NCI-H526 treated with DMSO at 0.1 percent for 48 hours (cell line): ENCODE measurements around the gene RAB5B.
A peak's percentile ranks its signal among the peaks of the same experiment; 100 is the strongest.
"Not testable (repeated sequence)": the region's sequence is repeated elsewhere in the genome, so short reads cannot be mapped to it uniquely, and the experiment has no call there.

ENCODE experiments used
- DNase-seq: peaks from one replicate; lab custom pipeline; 2025; lab: John Stamatoyannopoulos, UW

Gene RAB5B

DNA sequence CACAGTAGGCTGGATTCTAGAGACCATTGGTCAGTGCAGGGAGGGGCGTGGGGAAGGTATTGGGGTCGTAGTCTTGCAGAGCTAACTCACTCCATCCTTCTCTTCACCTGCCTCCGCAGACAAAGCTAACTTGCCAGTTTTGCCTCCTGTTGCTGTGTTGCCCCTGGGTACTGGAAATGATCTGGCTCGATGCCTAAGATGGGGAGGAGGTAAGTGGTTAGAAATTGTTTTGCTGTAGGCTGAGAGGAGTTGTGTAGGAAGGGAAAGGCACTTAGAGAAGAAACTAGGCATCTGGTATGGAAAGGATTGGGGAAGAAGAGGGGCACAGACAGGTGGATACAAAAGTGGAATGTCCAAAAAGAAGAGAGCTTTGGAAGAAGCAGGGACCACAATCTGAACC lies 31.8 kb upstream of the RAB5B start:
- no peak for DNase-seq

DNA sequence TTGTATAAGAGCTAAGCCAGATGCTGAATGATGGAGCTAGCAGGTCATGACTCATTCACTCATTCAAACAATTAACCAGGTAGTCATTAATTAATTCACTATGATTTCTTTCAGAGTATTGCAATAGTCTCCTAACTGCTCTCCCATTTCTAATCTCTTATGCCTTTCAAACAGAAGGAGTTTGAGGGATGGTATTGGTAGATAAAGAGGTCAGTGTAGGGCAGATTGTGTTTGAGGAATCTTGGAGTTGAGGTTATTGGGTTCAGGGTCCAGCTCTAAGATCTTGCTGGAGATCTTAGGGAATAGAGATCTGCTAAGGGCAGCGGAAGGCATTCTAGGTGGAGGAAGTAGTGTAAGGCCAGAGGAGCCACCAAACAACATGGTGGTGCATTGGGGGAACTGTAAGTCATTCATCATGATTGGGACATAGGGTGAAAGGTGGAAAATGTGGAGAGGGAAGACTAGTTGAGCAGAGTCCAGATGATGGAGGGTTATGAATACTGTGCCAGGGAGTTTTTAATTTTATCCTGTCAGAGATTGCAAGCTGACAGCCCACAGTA lies 31.2 kb upstream of the RAB5B start:
- no peak for DNase-seq

DNA sequence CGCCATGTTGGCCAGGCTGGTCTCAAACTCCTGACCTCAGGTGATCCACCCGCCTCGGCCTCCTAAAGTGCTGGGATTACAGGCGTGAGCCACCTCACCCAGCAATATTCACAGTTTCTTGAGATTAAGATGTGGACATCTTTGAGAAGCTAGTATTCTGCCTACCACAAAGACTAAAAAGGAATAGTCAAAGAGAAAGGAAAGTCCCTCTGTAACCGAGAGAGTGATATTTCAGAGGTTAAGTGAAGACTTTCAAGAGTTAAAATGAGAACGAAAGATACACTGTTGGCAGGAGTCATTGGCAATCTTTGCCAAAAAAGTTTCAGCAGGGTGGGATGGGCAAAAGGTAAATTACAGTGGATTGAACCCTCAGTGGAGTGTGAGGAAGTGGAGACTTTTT lies 27.3 kb upstream of the RAB5B start:
- no peak for DNase-seq

DNA sequence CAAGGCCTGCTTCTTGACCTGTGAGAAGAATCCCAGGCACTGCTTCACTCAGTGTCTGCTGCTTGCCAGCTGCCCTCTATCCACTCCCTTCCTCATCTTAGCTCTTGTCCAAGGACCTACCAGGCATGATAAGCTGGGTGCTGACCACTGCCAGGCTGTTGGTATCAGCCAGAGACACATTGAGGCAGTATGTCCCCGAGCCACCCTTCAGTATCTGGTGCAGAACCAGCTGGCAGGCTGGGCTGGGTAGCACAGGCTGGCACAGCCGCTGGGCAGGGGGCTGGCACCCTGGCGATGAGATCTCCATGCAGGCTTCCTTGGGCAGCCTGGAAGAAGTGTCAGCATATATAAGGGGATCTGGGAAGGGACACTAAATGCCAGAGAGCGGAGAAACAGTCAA lies 18.5 kb upstream of the RAB5B start:
- no peak for DNase-seq

DNA sequence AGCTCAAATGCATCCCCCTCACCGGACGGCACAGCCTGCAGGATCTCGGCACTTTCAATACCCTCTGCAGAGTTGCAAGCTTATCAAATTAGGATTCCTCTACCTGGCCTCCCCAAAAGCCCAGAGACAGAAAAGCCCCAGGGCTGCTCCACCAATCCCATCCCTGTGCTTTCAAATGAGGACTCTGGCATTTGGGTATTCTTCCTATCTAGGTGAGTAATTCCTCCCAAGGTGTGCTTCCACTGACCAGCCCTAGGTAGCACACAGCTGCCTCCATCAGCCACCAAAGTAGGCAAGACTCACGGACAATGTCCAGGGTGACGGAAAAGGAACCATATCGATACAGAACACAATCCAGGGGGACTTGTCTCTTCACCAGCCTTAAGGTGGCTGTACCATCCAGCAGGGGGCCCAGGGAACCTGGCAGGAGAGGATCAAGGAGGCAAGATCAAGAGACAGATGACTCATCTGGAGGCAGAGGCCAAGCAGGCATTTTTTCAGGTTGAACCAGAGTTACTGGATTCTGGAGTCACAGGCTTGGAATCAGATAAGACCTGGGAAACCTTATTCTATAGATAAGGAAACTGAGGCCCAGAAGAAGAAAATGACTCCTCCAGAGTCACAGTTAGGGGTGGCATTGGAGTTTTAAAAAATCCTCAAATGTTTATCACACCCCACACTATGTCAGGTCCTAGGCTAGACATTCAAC lies 17.9 kb upstream of the RAB5B start:
- no peak for DNase-seq

DNA sequence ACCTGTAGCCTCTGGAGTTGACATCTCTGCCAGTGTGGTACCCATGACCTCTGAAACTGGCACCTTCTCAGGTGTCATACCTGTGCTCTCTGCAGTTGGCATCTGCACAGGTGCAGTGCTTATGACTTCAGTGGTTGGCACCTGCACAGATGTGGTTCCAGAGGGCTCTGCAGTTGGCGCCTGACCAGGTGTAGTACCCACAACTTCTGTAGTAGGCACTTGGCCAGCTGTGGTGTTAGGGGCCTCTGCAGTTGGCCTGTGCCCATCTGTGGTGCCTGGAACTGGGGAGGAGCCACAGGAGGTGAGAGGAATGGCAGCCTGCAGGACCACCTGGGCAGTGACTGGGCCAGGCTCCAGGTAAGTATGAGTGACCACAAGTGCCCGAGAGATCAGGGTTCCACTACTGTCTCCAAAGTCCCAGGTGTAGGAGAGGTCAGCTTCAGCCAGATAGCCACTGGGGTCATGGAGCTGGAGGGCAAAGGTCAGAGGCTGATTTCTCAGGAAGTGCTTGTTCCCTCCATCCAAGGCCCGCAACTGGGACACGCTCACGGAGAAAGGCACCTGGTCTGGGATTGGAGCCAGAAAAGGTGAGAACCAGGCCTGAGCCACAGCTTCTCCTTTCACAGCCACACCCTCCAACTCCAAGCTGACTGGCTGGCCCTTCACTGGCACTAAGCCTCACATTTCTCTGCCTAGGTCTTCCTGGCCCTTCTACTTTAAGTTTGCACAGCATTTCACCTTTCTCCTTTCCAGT lies 16.6 kb upstream of the RAB5B start:
- no peak for DNase-seq

DNA sequence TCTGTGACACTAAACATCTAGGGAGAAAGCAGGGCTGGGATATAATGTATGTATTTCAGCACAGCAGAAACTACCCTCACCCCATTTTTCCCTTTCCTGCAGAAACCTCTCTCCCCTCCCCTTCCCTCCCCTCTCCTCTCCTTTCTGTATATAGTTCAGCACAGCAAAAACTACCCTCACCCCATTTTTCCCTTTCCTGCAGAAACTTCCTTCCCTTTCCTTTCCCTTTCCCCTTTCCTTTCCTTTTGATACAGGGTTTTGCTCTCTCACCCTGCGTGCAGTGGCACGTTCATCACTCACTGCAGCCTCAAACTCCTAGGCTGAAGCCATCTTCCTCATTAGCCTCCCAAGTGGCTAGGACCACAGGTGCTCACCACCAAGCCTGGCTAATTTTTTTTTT lies 10.1 kb upstream of the RAB5B start:
- no peak for DNase-seq

DNA sequence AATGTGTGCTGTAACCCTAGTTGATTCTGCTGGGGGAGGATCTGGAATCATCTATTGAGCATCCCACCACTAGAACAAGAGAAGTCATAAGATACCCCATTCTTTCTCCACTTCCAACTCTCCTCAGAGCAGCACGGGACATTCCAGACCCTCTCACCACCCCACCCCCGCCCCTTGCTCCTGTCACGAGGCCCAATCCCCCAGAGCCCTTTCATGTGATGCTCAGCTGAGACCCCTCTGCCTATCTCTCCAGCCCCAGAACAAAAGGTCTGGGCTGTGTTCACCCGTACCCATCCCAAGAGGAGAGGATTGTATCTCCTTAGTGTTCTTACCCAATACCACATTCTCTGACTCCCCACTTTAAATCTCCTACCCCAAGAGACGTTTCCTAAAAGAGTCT lies 8.6 kb upstream of the RAB5B start:
- DNase-seq, result no peak

DNA sequence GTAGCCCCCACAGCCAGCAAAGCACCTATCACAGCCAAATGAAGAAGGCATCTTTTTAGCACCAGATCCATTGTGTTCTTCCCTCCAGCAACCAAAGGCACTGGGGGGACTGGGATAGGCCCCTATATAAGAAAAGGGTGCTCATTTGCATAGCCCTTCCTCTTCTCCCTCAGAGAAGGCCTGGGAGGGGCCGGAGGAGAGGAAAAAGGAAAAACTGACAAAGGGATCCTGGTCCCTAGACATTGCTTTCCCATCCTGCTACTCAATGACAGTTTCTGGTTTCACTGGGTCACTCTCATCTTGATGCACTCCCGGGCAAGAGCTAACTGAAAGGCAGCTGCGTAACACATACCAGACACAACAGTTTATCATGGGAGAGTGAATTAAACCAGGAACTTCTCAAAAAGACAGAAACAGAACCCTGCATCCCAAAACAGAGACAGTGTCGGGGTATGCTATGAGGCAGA lies 7.9 kb upstream of the RAB5B start, which contains the start of gene PMEL:
TSS of gene PMEL (minus strand) at position 102 of the 467 bp plus-strand sequence. CDS start at position 71, 31 bp downstream.
- DNase-seq, result no peak

DNA sequence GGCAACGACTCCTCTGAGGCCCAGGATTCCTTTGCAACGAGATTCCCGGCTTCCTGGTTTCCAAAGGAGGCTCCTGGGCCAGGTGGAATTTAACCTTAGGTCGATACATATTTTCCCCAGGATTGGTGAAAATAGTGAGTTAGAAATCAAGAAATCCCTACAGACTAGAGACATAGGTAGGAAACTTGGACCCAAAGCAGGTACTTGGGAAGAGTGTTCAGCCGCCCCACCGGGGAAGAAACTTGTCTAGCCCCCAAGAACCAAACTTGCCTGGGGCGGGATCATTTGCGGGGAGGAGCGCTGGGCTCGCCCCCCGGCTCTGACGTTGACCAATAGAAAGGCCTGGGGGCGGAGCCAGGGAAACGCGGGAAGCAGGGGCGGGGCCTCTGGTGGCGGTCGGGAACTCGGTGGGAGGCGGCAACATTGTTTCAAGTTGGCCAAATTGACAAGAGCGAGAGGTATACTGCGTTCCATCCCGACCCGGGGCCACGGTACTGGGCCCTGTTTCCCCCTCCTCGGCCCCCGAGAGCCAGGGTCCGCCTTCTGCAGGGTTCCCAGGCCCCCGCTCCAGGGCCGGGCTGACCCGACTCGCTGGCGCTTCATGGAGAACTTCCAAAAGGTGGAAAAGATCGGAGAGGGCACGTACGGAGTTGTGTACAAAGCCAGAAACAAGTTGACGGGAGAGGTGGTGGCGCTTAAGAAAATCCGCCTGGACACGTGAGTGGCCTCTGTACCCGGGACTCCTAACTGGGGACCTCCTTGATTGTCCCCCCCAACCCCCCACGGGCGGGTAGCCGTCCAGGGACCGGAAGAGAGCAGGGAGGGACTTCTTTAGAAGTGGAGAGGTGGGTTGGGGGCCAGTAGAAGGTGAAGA lies 7.2 kb upstream of the RAB5B start, which contains the start of gene CDK2:
TSS of gene CDK2 (plus strand) at position 423 of the 874 bp plus-strand sequence. CDS start at position 602, 179 bp downstream.
- DNase-seq, result peak; percentile 69

DNA sequence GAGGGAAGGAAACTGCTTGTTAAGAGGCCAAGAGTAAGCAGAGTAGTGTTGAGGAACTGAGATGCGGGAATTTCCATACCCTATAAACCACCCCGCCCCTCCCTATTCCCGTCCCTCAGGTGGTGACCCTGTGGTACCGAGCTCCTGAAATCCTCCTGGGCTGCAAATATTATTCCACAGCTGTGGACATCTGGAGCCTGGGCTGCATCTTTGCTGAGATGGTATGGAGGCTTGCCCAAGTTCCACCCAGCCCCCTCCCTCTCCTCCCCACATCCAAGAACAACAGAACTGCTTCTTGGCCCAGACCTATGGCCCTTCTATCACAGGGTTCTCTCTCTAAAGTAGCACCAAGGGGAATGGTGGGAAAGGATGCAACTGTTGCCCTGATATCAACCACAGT lies 4.5 kb upstream of the RAB5B start:
- no peak for DNase-seq

DNA sequence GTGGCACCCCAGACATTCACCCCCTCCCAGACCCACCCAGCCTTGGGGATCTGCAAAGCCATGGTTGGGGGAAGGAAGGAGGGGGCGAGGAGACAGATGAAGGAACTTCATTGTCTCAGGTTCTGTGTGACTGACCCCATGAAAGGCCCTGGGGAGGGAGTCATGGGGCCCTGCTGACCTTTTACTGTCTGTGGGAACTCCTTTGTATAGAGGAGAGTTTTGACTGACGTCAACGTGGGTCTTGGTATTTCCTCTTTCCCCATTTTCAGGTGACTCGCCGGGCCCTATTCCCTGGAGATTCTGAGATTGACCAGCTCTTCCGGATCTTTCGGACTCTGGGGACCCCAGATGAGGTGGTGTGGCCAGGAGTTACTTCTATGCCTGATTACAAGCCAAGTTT lies 3.1 kb upstream of the RAB5B start:
- no peak for DNase-seq

DNA sequence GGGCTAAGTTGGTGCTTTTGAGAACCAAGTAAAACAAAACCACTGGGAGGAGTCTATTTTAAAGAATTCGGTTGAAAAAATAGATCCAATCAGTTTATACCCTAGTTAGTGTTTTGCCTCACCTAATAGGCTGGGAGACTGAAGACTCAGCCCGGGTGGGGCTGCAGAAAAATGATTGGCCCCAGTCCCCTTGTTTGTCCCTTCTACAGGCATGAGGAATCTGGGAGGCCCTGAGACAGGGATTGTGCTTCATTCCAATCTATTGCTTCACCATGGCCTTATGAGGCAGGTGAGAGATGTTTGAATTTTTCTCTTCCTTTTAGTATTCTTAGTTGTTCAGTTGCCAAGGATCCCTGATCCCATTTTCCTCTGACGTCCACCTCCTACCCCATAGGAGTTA lies 1.8 kb upstream of the RAB5B start:
- DNase-seq, result no peak

DNA sequence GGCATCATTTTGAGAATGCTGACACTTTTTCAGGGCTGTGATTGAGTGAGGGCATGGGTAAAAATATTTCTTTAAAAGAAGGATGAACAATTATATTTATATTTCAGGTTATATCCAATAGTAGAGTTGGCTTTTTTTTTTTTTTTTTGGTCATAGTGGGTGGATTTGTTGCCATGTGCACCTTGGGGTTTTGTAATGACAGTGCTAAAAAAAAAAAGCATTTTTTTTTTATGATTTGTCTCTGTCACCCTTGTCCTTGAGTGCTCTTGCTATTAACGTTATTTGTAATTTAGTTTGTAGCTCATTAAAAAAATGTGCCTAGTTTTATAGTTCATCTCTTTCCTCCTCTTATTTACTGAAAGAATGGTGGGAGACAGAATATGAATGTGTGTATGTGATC lies 1.4 kb upstream of the RAB5B start:
- no peak for DNase-seq

DNA sequence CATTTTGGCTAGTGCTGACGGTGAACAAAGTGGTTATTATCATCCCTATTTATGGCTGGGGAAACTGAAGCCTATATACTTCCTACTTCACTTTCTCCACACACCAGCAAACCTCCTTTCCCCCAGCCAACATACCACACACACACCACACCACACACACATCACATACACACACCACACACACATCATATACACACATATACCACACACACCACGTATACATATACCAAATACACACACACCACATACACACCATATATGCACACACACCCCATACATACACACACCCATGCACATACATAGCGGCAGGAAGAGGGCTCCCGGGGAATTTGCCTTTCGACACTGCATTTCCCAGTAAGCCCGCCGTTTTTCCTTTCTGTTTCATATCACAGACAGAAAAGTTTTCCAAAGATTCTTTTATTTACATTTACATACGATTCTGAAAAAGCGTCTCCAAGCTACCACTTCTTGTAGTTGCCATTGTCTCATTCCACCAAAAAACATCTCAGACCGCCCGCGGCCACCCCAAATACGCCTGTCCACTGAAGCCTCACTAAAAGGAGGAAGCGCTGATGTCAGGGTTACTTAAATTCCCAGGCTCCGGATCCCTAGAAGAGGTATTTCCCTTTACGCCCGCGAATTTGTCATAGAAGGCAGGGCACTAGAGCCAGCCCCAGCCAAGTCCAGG lies 823 bp upstream of the RAB5B start:
- no peak for DNase-seq

DNA sequence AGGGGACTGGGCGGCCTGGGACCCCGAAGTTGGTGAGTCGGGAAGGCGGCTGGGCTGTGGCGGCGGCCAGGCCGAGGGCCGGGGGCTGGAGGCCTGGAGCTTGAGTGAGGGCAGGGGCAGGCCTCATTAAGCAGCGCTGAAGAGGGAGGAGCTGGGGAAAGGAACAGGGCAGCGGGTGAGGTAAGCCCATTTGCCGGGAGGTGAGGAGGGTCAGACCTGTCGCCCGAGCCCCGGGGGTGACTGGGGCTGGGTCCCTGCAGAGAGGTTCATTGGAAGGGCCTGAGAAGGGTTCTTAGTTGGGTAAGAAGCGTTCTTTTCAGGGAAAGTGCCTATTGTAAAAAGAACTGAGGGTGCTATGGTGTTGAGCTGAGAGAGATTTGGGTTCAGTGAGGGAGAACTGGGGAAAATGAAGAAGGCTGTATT lies 441 bp downstream of the RAB5B start:
- DNase-seq, result no peak

DNA sequence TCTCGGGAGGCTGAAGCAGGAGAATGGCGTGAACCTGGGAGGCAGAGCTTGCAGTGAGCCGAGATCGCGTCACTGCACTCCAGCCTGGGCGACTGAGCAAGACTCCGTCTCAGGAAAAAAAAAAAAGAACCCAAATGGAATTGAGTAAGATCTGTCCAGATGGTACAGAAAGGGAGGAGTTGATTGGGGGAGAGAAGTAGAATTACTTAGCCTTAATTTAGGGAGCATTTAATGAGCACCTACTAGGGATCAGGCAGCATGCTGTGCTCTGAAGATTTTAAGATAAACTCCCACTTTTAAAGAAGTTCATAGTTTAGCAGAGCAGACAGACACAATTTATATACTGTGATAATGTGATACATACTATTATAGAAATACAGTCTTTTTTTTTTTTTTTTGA lies 4.5 kb downstream of the RAB5B start:
- DNase-seq, result no peak

DNA sequence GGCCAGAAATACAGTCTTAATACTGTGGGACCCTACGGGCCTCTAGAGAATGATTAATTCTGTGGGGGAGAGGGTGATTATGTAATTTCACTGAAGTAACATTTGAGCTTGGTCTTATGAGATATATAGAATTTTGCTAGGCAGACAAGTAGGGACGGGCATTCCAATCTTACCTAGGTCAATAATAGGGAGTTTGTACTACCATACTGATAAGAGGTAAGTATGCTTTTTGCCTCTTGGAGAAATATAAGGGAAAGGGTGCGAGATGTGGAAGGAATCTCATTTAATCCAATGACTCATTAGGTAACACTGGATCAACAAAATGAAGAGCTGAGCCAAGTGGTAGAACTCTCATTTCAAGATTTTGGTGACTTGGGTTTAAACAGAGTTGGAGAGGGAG lies 5.2 kb downstream of the RAB5B start:
- no peak for DNase-seq

DNA sequence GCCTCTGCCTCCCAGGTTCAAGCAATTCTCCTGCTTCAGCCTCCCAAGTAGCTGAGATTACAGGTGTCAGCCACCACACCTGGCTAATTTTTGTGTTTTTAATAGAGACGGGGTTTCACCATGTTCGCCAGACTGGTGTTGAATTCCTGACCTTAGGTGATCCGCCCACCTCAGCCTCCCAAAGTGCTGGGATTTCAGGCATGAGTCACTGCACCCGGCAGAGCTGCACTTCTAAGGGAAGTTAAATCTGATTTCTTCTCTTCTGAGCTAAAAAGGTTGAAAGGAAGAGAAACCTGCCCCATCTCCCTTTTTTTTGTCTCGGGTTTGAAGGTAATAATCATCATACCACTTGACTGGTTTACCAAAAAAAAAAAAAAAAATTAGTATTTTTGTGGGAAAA lies 8.0 kb downstream of the RAB5B start:
- DNase-seq, result not testable (repeated sequence)

DNA sequence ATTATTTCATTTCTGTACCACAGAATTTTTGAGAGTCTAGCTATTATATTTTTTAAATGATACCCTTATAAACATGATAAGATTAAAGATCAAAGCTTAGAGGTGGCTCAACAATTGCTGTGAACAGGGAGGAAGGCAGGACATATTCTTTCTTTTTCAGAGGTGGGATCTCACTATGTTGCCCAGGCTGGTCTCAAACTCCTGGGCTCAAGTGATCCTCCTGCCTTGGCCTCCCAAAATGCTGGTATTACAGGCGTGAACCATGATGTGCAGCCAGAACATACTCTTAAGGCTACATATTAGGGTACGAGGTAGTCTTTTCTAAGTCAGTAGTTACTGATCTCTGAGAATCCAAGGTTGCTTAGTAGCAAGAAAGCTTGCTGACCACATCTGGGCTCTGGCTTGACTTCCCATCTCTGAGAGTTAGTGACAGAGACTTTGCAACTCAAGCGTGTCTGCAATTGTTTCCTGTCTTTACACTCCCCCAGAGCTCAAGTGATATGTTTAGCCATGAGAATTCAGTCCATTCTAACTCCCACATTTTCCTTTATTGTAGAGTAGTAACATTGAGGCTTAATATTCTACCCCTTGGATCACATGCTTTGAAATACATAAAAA lies 8.6 kb downstream of the RAB5B start:
- DNase-seq, result no peak

DNA sequence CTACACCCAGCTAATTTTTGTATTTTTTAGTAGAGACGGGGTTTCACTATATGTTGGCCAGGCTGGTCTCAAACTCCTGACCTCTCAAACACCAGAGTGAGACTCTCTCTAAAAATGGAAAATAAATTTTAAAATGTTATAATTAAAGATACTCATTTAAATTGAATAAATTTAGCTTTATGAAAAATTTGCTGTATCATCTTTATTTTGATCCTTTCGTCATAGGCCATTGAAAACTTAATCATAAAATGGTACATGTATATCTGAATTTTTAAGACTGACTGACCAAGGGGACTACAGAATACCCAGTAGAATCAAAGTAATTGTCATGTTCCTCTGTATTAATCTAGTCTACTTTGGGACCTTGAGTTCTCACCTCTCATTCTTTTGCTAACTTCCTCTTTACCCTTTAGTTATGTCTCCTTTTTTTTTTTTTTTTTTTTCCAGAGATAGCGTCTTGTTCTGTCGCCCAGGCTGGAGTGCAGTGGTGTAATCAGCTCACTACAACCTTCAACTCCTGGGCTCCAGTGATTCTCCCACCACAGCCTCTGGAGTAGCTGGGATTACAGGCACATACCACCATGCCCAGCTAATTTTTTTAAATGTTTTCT lies 9.5 kb downstream of the RAB5B start:
- DNase-seq, result no peak
